D721Med (cell line): ENCODE data around the gene NEDD4L.

Experiments
- DNase-seq: peaks from one replicate; pipeline ENCODE4 v3.0.0; 2011; ENCODE audit warnings: low spot score; ENCODE audit not compliant: insufficient read length
- FAIRE-seq: peaks from 2 replicates; lab custom pipeline; 2011; peaks lifted over from hg19 to GRCh38; lab: Jason Lieb, UNC
- CTCF ChIP-seq: IDR thresholded peaks from 2 replicates; pipeline ENCODE4 v1.5.1; 2012; ENCODE audit warnings: mild to moderate bottlenecking, control low read depth; ENCODE audit not compliant: insufficient read depth; ENCODE audit errors: missing control alignments

The NEDD4L gene

GRCh38 chr18:58017267-58017666 lies 26.8 kb upstream of the NEDD4L start:
- no peak for DNase-seq
- FAIRE-seq: no peak
- no peak for TF ChIP-seq CTCF

- no peak for DNase-seq
- TF ChIP-seq CTCF: no peak
- no peak for FAIRE-seq
These were observed 23.4 kb upstream of the NEDD4L start for GRCh38 chr18:58020567-58021107.

DNA sequence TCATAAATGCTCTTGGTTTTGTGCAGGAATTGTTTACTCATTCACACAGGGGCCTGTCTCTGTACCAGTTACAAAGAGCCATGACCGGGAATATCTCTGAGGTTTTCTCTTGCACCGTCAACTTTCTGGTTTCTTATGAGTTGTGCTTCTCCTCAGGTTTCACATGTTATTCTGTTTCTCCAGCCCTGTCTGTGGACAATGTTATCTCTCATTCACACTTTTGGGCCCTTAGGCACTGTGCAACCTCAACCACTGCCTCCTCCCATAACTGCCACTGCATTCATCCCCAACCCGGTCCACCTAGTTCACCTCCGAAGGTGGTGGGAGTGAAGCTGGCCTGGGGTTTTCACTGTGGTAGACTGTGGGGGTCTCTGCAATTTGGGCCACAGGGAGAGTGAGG lies 22.5 kb upstream of the NEDD4L start:
- FAIRE-seq (no peak), DNase-seq (no peak)
- TF ChIP-seq CTCF: no peak

DNA sequence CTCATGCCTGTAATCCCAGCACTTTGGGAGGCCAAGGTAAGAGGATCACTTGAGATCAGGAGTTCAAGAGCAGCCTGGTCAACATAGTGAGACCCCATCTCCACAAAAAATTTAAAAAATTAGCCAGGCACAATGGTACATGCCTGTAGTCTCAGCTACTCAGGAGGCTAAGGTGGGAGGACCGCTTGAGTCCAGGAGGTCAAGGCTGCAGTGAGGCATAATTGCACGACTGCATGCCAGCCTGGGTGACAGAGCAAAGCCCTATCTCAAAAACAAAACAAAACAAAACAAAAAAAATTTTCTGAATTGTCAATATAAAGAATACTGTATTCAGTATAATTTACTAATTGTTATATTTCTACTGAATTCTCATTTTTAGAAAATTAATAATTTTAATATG lies 20.9 kb upstream of the NEDD4L start:
- no peak for TF ChIP-seq CTCF
- peak; percentile 46 for FAIRE-seq

GRCh38 chr18:58024139-58024538 lies 19.9 kb upstream of the NEDD4L start:
- DNase-seq (no peak), FAIRE-seq (peak; percentile 100)
- TF ChIP-seq CTCF: no peak

More for the DNA sequence above, 20.9 kb upstream of the NEDD4L start:
- no peak for DNase-seq

GRCh38 chr18:58025205-58025604 lies 18.8 kb upstream of the NEDD4L start:
- no peak for TF ChIP-seq CTCF
- FAIRE-seq (no peak), DNase-seq (no peak)

DNA sequence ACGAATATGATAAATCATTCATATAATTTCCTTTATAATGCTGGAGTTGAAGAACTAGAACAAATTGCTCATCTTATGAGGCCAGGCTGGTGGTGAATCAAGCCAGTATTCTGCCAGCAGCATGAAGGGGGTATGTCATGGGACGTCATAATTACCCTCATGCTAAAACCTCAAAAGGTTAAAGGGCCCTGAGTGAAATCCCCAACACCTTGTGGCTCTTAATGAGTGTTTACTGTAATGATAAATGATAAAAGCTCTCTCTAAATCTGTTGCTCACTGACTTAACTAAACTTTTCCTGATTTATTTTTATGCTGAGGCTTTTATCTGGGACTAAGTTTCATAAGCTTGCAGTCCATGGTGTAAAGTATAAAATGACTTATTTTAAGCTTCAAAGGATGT lies 18.3 kb upstream of the NEDD4L start:
- DNase-seq (no peak), FAIRE-seq (no peak)
- no peak for TF ChIP-seq CTCF
